ENCODE results near the gene DNMT1. TPM values are rescaled to one million over a fixed set of nuclear protein-coding genes. Genes with fewer than 3 reads are reported as not detected.

Gene DNMT1
- total RNA-seq, 1 experiment from 2014 or later, result 210 TPM

DNA sequence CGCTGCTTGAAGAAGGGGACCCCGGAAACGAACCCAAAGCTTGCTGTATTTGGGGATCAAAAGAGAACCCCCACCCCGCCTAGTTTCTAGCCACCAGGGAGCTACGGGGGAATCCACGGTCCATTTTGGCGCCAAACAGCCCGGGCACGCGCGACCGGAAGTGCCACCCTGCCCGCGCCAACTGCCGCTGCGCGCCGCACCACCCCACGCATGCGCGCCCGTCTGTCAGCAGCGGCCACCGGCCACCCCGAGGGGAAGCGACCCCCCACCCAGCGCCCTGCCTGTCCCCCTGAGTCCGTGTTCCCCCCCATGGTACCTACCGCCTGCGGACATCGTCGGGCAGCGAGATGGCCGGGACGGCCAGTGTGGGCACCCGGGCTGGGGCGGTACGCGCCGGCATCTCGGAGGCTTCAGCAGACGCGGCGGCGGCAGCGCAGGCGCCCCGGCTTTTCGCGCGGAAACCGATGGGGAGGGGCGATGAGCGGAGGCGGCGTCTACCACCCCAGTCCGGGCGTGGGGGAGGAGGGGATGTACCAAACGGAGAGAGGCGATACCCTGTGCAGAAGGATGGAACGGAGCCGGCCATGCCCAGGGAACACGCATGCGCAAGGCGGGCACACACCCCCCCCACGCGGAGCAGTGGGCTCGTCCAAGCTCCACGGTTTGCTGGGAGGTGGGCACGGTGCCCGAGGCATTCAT, at the start of gene DNMT1 (continued):
- TF ChIP-seq, protein P1, sequence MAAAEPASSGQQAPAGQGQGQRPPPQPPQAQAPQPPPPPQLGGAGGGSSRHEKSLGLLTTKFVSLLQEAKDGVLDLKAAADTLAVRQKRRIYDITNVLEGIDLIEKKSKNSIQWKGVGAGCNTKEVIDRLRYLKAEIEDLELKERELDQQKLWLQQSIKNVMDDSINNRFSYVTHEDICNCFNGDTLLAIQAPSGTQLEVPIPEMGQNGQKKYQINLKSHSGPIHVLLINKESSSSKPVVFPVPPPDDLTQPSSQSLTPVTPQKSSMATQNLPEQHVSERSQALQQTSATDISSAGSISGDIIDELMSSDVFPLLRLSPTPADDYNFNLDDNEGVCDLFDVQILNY (CRISPR knock-in tag; IDR thresholded peaks at IDR 0.05), result peak; percentile 99
- TF ChIP-seq ATF1 (CRISPR knock-in tag; IDR thresholded peaks at IDR 0.05), result no peak
- no peak; the same call in 1 of the 2 replicates for TF ChIP-seq FOXK1 (CRISPR knock-in tag; IDR thresholded peaks at IDR 0.05)
- no peak for TF ChIP-seq CREB1 (CRISPR knock-in tag; IDR thresholded peaks at IDR 0.05)
- TF ChIP-seq, protein P2, sequence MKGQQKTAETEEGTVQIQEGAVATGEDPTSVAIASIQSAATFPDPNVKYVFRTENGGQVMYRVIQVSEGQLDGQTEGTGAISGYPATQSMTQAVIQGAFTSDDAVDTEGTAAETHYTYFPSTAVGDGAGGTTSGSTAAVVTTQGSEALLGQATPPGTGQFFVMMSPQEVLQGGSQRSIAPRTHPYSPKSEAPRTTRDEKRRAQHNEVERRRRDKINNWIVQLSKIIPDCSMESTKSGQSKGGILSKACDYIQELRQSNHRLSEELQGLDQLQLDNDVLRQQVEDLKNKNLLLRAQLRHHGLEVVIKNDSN (CRISPR knock-in tag; IDR thresholded peaks at IDR 0.05), result no peak; the same call in 1 of the 2 replicates
- TF ChIP-seq ZBTB21 (CRISPR knock-in tag; IDR thresholded peaks at IDR 0.05; ENCODE audit: borderline replicate concordance), result peak; percentile 89
- TF ChIP-seq, protein P3, sequence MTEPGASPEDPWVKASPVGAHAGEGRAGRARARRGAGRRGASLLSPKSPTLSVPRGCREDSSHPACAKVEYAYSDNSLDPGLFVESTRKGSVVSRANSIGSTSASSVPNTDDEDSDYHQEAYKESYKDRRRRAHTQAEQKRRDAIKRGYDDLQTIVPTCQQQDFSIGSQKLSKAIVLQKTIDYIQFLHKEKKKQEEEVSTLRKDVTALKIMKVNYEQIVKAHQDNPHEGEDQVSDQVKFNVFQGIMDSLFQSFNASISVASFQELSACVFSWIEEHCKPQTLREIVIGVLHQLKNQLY (CRISPR knock-in tag; IDR thresholded peaks at IDR 0.05), result no peak
- no peak for TF ChIP-seq KAT7 (CRISPR knock-in tag; IDR thresholded peaks at IDR 0.05; ENCODE audit: borderline replicate concordance)
- TF ChIP-seq NR2C2 (CRISPR knock-in tag; IDR thresholded peaks at IDR 0.05), result no peak
- TF ChIP-seq, protein P4, sequence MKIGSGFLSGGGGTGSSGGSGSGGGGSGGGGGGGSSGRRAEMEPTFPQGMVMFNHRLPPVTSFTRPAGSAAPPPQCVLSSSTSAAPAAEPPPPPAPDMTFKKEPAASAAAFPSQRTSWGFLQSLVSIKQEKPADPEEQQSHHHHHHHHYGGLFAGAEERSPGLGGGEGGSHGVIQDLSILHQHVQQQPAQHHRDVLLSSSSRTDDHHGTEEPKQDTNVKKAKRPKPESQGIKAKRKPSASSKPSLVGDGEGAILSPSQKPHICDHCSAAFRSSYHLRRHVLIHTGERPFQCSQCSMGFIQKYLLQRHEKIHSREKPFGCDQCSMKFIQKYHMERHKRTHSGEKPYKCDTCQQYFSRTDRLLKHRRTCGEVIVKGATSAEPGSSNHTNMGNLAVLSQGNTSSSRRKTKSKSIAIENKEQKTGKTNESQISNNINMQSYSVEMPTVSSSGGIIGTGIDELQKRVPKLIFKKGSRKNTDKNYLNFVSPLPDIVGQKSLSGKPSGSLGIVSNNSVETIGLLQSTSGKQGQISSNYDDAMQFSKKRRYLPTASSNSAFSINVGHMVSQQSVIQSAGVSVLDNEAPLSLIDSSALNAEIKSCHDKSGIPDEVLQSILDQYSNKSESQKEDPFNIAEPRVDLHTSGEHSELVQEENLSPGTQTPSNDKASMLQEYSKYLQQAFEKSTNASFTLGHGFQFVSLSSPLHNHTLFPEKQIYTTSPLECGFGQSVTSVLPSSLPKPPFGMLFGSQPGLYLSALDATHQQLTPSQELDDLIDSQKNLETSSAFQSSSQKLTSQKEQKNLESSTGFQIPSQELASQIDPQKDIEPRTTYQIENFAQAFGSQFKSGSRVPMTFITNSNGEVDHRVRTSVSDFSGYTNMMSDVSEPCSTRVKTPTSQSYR (CRISPR knock-in tag; IDR thresholded peaks at IDR 0.05), result peak; percentile 28; the same call in 1 of the 2 replicates
- TF ChIP-seq, protein P5, sequence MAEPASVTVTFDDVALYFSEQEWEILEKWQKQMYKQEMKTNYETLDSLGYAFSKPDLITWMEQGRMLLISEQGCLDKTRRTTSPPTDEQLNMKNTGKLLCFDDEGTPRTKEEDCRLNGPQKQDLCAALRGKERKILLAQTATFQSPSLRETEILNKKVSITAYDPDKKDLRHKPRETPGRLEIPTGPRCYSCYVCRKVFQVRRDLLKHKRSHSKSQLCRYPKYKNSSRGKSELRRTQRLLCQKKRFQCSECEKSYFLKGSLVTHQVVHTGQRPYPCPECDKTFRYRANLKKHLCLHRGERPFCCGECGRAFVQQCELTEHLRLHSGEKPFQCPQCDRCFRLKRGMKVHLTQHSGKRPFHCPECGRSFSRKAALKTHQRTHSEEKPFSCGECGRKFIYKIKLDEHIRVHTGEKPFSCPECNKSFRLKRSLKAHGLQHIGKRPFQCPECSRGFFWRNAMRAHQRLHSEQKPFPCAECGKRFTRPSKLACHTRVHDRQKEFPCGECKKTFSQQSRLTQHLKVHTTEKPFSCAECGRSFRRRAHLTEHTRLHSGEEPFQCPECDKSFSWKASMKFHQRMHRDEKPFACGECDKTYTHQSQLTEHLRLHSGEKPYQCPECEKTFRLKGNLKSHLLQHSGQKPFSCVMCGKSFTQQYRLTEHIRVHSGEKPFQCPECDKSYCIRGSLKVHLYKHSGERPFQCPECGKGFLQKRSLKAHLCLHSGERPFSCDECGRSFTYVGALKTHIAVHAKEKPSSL (CRISPR knock-in tag; conservative IDR thresholded peaks at IDR 0.05), result no peak
- TF ChIP-seq ZNF232 (CRISPR knock-in tag; IDR thresholded peaks at IDR 0.05), result peak; percentile 89
- TF ChIP-seq, protein P6, sequence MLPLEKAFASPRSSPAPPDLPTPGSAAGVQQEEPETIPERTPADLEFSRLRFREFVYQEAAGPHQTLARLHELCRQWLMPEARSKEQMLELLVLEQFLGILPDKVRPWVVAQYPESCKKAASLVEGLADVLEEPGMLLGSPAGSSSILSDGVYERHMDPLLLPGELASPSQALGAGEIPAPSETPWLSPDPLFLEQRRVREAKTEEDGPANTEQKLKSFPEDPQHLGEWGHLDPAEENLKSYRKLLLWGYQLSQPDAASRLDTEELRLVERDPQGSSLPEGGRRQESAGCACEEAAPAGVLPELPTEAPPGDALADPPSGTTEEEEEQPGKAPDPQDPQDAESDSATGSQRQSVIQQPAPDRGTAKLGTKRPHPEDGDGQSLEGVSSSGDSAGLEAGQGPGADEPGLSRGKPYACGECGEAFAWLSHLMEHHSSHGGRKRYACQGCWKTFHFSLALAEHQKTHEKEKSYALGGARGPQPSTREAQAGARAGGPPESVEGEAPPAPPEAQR (CRISPR knock-in tag; IDR thresholded peaks at IDR 0.05), result no peak
- no peak for TF ChIP-seq NR3C1 (CRISPR knock-in tag; conservative IDR thresholded peaks at IDR 0.05; ENCODE audit: low read depth)
- TF ChIP-seq MYBL2 (CRISPR knock-in tag; IDR thresholded peaks at IDR 0.05), result peak; percentile 40; the same call in 1 of the 2 replicates
- TF ChIP-seq, protein P7, sequence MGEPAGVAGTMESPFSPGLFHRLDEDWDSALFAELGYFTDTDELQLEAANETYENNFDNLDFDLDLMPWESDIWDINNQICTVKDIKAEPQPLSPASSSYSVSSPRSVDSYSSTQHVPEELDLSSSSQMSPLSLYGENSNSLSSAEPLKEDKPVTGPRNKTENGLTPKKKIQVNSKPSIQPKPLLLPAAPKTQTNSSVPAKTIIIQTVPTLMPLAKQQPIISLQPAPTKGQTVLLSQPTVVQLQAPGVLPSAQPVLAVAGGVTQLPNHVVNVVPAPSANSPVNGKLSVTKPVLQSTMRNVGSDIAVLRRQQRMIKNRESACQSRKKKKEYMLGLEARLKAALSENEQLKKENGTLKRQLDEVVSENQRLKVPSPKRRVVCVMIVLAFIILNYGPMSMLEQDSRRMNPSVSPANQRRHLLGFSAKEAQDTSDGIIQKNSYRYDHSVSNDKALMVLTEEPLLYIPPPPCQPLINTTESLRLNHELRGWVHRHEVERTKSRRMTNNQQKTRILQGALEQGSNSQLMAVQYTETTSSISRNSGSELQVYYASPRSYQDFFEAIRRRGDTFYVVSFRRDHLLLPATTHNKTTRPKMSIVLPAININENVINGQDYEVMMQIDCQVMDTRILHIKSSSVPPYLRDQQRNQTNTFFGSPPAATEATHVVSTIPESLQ (CRISPR knock-in tag; IDR thresholded peaks at IDR 0.05), result no peak
- no peak for TF ChIP-seq FOXJ3 (CRISPR knock-in tag; IDR thresholded peaks at IDR 0.05; ENCODE audit: borderline replicate concordance)
- TF ChIP-seq, protein P8, sequence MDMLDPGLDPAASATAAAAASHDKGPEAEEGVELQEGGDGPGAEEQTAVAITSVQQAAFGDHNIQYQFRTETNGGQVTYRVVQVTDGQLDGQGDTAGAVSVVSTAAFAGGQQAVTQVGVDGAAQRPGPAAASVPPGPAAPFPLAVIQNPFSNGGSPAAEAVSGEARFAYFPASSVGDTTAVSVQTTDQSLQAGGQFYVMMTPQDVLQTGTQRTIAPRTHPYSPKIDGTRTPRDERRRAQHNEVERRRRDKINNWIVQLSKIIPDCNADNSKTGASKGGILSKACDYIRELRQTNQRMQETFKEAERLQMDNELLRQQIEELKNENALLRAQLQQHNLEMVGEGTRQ (CRISPR knock-in tag; IDR thresholded peaks at IDR 0.05), result 0 out of 2 replicates have a peak, but pooled peaks have one; percentile 36
- TF ChIP-seq, protein P9, sequence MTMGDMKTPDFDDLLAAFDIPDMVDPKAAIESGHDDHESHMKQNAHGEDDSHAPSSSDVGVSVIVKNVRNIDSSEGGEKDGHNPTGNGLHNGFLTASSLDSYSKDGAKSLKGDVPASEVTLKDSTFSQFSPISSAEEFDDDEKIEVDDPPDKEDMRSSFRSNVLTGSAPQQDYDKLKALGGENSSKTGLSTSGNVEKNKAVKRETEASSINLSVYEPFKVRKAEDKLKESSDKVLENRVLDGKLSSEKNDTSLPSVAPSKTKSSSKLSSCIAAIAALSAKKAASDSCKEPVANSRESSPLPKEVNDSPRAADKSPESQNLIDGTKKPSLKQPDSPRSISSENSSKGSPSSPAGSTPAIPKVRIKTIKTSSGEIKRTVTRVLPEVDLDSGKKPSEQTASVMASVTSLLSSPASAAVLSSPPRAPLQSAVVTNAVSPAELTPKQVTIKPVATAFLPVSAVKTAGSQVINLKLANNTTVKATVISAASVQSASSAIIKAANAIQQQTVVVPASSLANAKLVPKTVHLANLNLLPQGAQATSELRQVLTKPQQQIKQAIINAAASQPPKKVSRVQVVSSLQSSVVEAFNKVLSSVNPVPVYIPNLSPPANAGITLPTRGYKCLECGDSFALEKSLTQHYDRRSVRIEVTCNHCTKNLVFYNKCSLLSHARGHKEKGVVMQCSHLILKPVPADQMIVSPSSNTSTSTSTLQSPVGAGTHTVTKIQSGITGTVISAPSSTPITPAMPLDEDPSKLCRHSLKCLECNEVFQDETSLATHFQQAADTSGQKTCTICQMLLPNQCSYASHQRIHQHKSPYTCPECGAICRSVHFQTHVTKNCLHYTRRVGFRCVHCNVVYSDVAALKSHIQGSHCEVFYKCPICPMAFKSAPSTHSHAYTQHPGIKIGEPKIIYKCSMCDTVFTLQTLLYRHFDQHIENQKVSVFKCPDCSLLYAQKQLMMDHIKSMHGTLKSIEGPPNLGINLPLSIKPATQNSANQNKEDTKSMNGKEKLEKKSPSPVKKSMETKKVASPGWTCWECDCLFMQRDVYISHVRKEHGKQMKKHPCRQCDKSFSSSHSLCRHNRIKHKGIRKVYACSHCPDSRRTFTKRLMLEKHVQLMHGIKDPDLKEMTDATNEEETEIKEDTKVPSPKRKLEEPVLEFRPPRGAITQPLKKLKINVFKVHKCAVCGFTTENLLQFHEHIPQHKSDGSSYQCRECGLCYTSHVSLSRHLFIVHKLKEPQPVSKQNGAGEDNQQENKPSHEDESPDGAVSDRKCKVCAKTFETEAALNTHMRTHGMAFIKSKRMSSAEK (CRISPR knock-in tag; IDR thresholded peaks at IDR 0.05; ENCODE audit: borderline replicate concordance), result no peak
- no peak for TF ChIP-seq ZNF219 (CRISPR knock-in tag; IDR thresholded peaks at IDR 0.05; ENCODE audit: borderline replicate concordance)
- no peak for TF ChIP-seq GTF2I (CRISPR knock-in tag; conservative IDR thresholded peaks at IDR 0.05)
- TF ChIP-seq NR1H2 (CRISPR knock-in tag; IDR thresholded peaks at IDR 0.05), result no peak

Data from WTC11 (cell line).